SK-N-SH (cell line): ENCODE data around the gene SLC47A1. TPM values are rescaled to one million over a fixed set of nuclear protein-coding genes. Genes with fewer than 3 reads are reported as not detected.

Source experiments
- CTCF ChIA-PET: fragments of 300-600, 350-600 bp; formaldehyde crosslinking; extraction: SDS; loops from one replicate; lab custom pipeline; 2021; lab: Yijun Ruan, JAX
- POLR2A ChIA-PET: fragments of 350-600 bp; sonication (Branson Sonifier 250); formaldehyde crosslinking; extraction: SDS; loops from one replicate; lab custom pipeline; 2020; ENCODE audit warnings: antibody characterized with exemption, inconsistent platforms; lab: Yijun Ruan, JAX
- DNase-seq: peaks from one replicate; pipeline ENCODE4 v3.0.0; 2012
- H2AFZ ChIP-seq: fragments of 200-600 bp; sonication (generic); 2 replicates; pipeline ENCODE4 v1.8.1; 2016; ENCODE audit warnings: antibody characterized with exemption, mild to moderate bottlenecking, low read depth
- H3F3A ChIP-seq: fragments of 200-600 bp; sonication (generic); replicated peaks from 2 replicates; pipeline ENCODE3; 2016; ENCODE audit warnings: antibody characterized with exemption, mild to moderate bottlenecking; ENCODE audit not compliant: insufficient read depth
- H3K27ac ChIP-seq, 2 experiments: fragments of 200-500 bp in 1 of 2; fragments of 200-600 bp in 1 of 2; sonication (Bioruptor generic) in 1 of 2; sonication (generic), shearing (Covaris generic) in 1 of 2; 2 replicates each; pipeline versions ENCODE4 v1.5.1 to v1.6.1; 2014 to 2016; ENCODE audit warnings: low read depth in 2 of 2, inconsistent platforms in 1 of 2, low read length in 1 of 2, mild to moderate bottlenecking in 1 of 2, mixed read lengths in 1 of 2
- H3K27me3 ChIP-seq: fragments of 200-600 bp; sonication (generic), shearing (Covaris generic); 2 replicates; pipeline ENCODE4 v1.6.1; 2016; ENCODE audit warnings: mixed run types; ENCODE audit not compliant: insufficient read depth
- H3K36me3 ChIP-seq, 2 experiments: fragments of 200-500 bp in 1 of 2; fragments of 200-600 bp in 1 of 2; sonication (Bioruptor generic) in 1 of 2; sonication (generic) in 1 of 2; replicated peaks in 1 of 2; 2 replicates each; pipeline versions ENCODE3 to v1.5.1; 2014 to 2016; ENCODE audit warnings: low read length in 1 of 2, mild to moderate bottlenecking in 1 of 2; ENCODE audit not compliant: insufficient read depth in 2 of 2, control insufficient read depth in 1 of 2
- H3K4me1 ChIP-seq, 2 experiments: fragments of 200-500 bp in 1 of 2; fragments of 200-600 bp in 1 of 2; sonication (Bioruptor generic) in 1 of 2; sonication (generic), shearing (Covaris generic) in 1 of 2; 2 replicates each; pipeline versions ENCODE4 v1.5.1 to v1.6.1; 2014 to 2016; ENCODE audit warnings: low read depth in 1 of 2, low read length in 1 of 2, mixed run types in 1 of 2; ENCODE audit not compliant: insufficient read depth in 2 of 2, control insufficient read depth in 1 of 2
- H3K4me2 ChIP-seq: fragments of 200-600 bp; sonication (generic), shearing (Covaris generic); 2 replicates; pipeline ENCODE4 v1.6.1; 2017; ENCODE audit warnings: mixed run types
- H3K4me3 ChIP-seq, 2 experiments: fragments of 200-500 bp in 1 of 2; fragments of 200-600 bp in 1 of 2; sonication (Bioruptor generic) in 1 of 2; sonication (generic), shearing (Covaris generic) in 1 of 2; 2 replicates each; pipeline versions ENCODE4 v1.5.1 to v1.8.1; 2014 to 2016; ENCODE audit warnings: low read depth in 2 of 2, inconsistent platforms in 1 of 2, low read length in 1 of 2, mild to moderate bottlenecking in 1 of 2, mixed read lengths in 1 of 2, moderate library complexity in 1 of 2
- H3K79me2 ChIP-seq: fragments of 200-600 bp; sonication (generic); 2 replicates; pipeline ENCODE4 v1.8.1; 2017; ENCODE audit warnings: mild to moderate bottlenecking; ENCODE audit not compliant: insufficient read depth
- H3K9ac ChIP-seq: fragments of 200-600 bp; sonication (generic); 2 replicates; pipeline ENCODE4 v1.6.1; 2017; ENCODE audit warnings: mixed run types
- H3K9me2 ChIP-seq: fragments of 200-600 bp; sonication (generic); 2 replicates; pipeline ENCODE4 v1.6.1; 2017; ENCODE audit warnings: mixed run types
- H3K9me3 ChIP-seq: fragments of 200-600 bp; sonication (generic); 2 replicates; pipeline ENCODE4 v1.6.1; 2017; ENCODE audit warnings: mixed run types, mild to moderate bottlenecking, moderate library complexity
- H4K20me1 ChIP-seq: fragments of 200-600 bp; sonication (generic); 2 replicates; pipeline ENCODE4 v1.6.1; 2017; ENCODE audit warnings: mild to moderate bottlenecking, mixed run types; ENCODE audit not compliant: insufficient read depth
- CHD2 ChIP-seq: fragments of 150-350 bp; IDR thresholded peaks from 2 replicates; pipeline ENCODE4 v1.6.1; 2018; ENCODE audit warnings: low read length; ENCODE audit not compliant: partially characterized antibody
- EP300 ChIP-seq, 2 experiments: IDR thresholded peaks; 2 replicates each; pipeline versions ENCODE4 v1.4.0 to v1.6.1; 2012; ENCODE audit warnings: borderline replicate concordance in 1 of 2, low read depth in 1 of 2, low read length in 1 of 2
- FOSL2 ChIP-seq: IDR thresholded peaks from 2 replicates; pipeline ENCODE4 v1.4.0; 2012; ENCODE audit warnings: low read depth, mild to moderate bottlenecking, moderate library complexity, borderline replicate concordance
- MAX ChIP-seq: IDR thresholded peaks from 2 replicates; pipeline ENCODE4 v1.4.0; 2012; ENCODE audit warnings: low read depth
- RAD21 ChIP-seq: IDR thresholded peaks from 2 replicates; pipeline ENCODE4 v1.6.1; 2012; ENCODE audit warnings: mild to moderate bottlenecking, low read length
- RCOR1 ChIP-seq: fragments of 150-350 bp; IDR thresholded peaks from 2 replicates; pipeline ENCODE4 v1.6.1; 2017; ENCODE audit warnings: antibody characterized with exemption, low read length
- RXRA ChIP-seq: IDR thresholded peaks from 2 replicates; pipeline ENCODE4 v1.4.0; 2012; ENCODE audit warnings: low read depth, mild to moderate bottlenecking, borderline replicate concordance
- SIN3A ChIP-seq: IDR thresholded peaks from 2 replicates; pipeline ENCODE4 v1.6.1; 2012; ENCODE audit warnings: low read depth, mild to moderate bottlenecking, low read length, moderate library complexity, borderline replicate concordance
- SMC3 ChIP-seq: IDR thresholded peaks from 2 replicates; pipeline ENCODE4 v1.6.1; 2012; ENCODE audit warnings: low read depth, low read length, improper control_type of control experiment
- TCF12 ChIP-seq: IDR thresholded peaks from 2 replicates; pipeline ENCODE4 v1.4.0; 2012
- WGBS: methylation state at CpG from one replicate; pipeline ENCODE4 v1.1.6; 2017; ENCODE audit warnings: low lambda C conversion rate; 5-methylcytosine and 5-hydroxymethylcytosine counted together
- polyA plus RNA-seq, 3 experiments: library from polyadenylated mRNA; depleted of rRNA; stranded (reverse); fragments of >200 nt; gene quantifications; 2 replicates each; pipeline ENCODE4 v1.2.3, GENCODE V29; 2012
- TF ChIP-seq, protein P1 (sequence below): fragments of 200-600 bp; sonication (generic); IDR thresholded peaks from 2 replicates; pipeline ENCODE4 v1.6.1; 2017; ENCODE audit warnings: antibody characterized with exemption, mild to moderate bottlenecking, moderate library complexity
- TF ChIP-seq, protein P2 (sequence below): IDR thresholded peaks from 2 replicates; pipeline ENCODE4; 2012
- TF ChIP-seq, protein P3 (sequence below): IDR thresholded peaks from 2 replicates; pipeline ENCODE4 v1.6.1; 2012; ENCODE audit warnings: mild to moderate bottlenecking, low read depth, low read length, moderate library complexity
- TF ChIP-seq, protein P4 (sequence below): IDR thresholded peaks from 2 replicates; pipeline ENCODE4 v1.4.0; 2012; ENCODE audit warnings: low read depth, borderline replicate concordance

The SLC47A1 gene
- polyA plus RNA-seq, 1 of the 3 experiments (the other 2 are of a cell fraction), result 3.5 TPM

GRCh38 chr17:19613979-19614378 lies 80.3 kb downstream of the SLC47A1 start:
- no peaks in the 10 kb centered on the region for H3K27me3 ChIP-seq
- no peak for TF ChIP-seq RAD21
- no peak for TF ChIP-seq CHD2
- peaks cover 3% of the 10 kb centered on the region for H3F3A ChIP-seq
- CTCF ChIA-PET, result interaction anchor here (0.6 to 0.8 kb wide), 3 partner anchors 8 to 251 kb away, joined by 3 to 4 read pairs (median 3); no protein-coding TSS in a partner anchor
- WGBS, result 89% methylated on average over 10 of the region's 10 CpGs
- no peaks in the 10 kb centered on the region for H3K9me2 ChIP-seq
- no peaks in the 10 kb centered on the region for H3K36me3 ChIP-seq
- H3K79me2 ChIP-seq, result no peaks in the 10 kb centered on the region
- H2AFZ ChIP-seq, result no peak overlapping the region
- no peak for DNase-seq
- no peak overlapping the region for H3K4me2 ChIP-seq
- H3K9ac ChIP-seq, result no peak overlapping the region
- H4K20me1 ChIP-seq, result no peaks in the 10 kb centered on the region
- no peak overlapping the region for H3K4me3 ChIP-seq
- H3K9me3 ChIP-seq, result peaks cover 6% of the 10 kb centered on the region; the same call in 1 of the 2 replicates
- no peaks in the 10 kb centered on the region for H3K4me1 ChIP-seq
- POLR2A ChIA-PET, result no interaction called here
- H3K27ac ChIP-seq, result no peak overlapping the region

- no peak for DNase-seq
- H3K4me1 ChIP-seq, result no peaks in the 10 kb centered on the region
- no peaks in the 10 kb centered on the region for H3K9me2 ChIP-seq
- H3F3A ChIP-seq, result peaks cover 3% of the 10 kb centered on the region
- no peak overlapping the region for H3K4me2 ChIP-seq
- no peaks in the 10 kb centered on the region for H3K36me3 ChIP-seq
- no peaks in the 10 kb centered on the region for H3K27me3 ChIP-seq
- no peak overlapping the region for H3K27ac ChIP-seq
- CTCF ChIA-PET, result interaction anchor here (0.8 to 1.1 kb wide), 4 partner anchors 17 to 256 kb away, joined by 3 to 4 read pairs (median 3); no protein-coding TSS in a partner anchor
- H3K79me2 ChIP-seq, result no peaks in the 10 kb centered on the region
- 91% methylated on average over 4 of the region's 4 CpGs for WGBS
- POLR2A ChIA-PET, result no interaction called here
- no peak overlapping the region for H3K9ac ChIP-seq
- H3K4me3 ChIP-seq, result no peak overlapping the region
- H4K20me1 ChIP-seq, result no peaks in the 10 kb centered on the region
- peaks cover 6% of the 10 kb centered on the region; the same call in 1 of the 2 replicates for H3K9me3 ChIP-seq
- H2AFZ ChIP-seq, result no peak overlapping the region
- no peak for TF ChIP-seq EP300 (IDR thresholded peaks at IDR 0.05; ENCODE audit: borderline replicate concordance in 1 of 2, low read depth in 1 of 2, low read length in 1 of 2)
- TF ChIP-seq, protein P1, sequence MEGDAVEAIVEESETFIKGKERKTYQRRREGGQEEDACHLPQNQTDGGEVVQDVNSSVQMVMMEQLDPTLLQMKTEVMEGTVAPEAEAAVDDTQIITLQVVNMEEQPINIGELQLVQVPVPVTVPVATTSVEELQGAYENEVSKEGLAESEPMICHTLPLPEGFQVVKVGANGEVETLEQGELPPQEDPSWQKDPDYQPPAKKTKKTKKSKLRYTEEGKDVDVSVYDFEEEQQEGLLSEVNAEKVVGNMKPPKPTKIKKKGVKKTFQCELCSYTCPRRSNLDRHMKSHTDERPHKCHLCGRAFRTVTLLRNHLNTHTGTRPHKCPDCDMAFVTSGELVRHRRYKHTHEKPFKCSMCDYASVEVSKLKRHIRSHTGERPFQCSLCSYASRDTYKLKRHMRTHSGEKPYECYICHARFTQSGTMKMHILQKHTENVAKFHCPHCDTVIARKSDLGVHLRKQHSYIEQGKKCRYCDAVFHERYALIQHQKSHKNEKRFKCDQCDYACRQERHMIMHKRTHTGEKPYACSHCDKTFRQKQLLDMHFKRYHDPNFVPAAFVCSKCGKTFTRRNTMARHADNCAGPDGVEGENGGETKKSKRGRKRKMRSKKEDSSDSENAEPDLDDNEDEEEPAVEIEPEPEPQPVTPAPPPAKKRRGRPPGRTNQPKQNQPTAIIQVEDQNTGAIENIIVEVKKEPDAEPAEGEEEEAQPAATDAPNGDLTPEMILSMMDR, result peak; percentile 20
Observed at GRCh38 chr17:19614900-19615299, 81.2 kb downstream of the SLC47A1 start.

DNA sequence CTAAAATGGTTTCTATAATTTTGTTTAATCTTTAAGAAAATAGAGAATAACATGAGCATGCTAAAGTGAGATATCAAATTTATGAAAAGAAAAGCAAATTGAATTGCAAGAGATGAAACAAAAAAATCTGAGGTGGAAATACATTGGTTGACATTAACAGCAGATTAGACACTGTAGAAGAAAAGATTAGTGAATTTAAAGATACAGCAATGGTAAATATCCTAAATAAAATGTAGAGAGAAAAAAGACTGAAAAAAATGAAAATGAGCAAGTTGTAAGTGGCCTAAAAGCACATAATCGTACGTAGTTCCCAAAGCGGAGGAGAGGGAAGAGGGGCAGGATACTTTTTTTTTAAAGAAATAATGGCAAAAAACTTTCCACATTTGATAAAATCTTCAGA lies 84.4 kb downstream of the SLC47A1 start:
- H3K36me3 ChIP-seq, result no peaks in the 10 kb centered on the region
- no peak overlapping the region for H3K4me3 ChIP-seq
- no peak overlapping the region for H3K27ac ChIP-seq
- ChIA-PET CTCF (interaction anchor here (0.6 kb wide), 1 partner anchor 23 kb away, joined by 3 read pairs; no protein-coding TSS in a partner anchor), POLR2A (no interaction called here)
- no peaks in the 10 kb centered on the region for H4K20me1 ChIP-seq
- H3F3A ChIP-seq, result no peaks in the 10 kb centered on the region
- H3K4me2 ChIP-seq, result no peak overlapping the region
- no peaks in the 10 kb centered on the region for H3K79me2 ChIP-seq
- no peaks in the 10 kb centered on the region for H3K9me2 ChIP-seq
- no peaks in the 10 kb centered on the region for H3K4me1 ChIP-seq
- H3K9me3 ChIP-seq, result peaks cover 10% of the 10 kb centered on the region
- no peak for DNase-seq
- 64% methylated on average over 3 of the region's 3 CpGs for WGBS
- no peaks in the 10 kb centered on the region for H3K27me3 ChIP-seq
- no peak overlapping the region for H2AFZ ChIP-seq
- H3K9ac ChIP-seq, result no peak overlapping the region
- TF ChIP-seq, protein P2, sequence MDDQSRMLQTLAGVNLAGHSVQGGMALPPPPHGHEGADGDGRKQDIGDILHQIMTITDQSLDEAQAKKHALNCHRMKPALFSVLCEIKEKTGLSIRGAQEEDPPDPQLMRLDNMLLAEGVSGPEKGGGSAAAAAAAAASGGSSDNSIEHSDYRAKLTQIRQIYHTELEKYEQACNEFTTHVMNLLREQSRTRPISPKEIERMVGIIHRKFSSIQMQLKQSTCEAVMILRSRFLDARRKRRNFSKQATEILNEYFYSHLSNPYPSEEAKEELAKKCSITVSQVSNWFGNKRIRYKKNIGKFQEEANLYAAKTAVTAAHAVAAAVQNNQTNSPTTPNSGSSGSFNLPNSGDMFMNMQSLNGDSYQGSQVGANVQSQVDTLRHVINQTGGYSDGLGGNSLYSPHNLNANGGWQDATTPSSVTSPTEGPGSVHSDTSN, result no peak
- TF ChIP-seq SMC3 (no peak), FOSL2 (no peak), RXRA (no peak), SIN3A (no peak), CHD2 (no peak), RCOR1 (no peak), MAX (no peak), TCF12 (no peak)
- TF ChIP-seq, protein P3, sequence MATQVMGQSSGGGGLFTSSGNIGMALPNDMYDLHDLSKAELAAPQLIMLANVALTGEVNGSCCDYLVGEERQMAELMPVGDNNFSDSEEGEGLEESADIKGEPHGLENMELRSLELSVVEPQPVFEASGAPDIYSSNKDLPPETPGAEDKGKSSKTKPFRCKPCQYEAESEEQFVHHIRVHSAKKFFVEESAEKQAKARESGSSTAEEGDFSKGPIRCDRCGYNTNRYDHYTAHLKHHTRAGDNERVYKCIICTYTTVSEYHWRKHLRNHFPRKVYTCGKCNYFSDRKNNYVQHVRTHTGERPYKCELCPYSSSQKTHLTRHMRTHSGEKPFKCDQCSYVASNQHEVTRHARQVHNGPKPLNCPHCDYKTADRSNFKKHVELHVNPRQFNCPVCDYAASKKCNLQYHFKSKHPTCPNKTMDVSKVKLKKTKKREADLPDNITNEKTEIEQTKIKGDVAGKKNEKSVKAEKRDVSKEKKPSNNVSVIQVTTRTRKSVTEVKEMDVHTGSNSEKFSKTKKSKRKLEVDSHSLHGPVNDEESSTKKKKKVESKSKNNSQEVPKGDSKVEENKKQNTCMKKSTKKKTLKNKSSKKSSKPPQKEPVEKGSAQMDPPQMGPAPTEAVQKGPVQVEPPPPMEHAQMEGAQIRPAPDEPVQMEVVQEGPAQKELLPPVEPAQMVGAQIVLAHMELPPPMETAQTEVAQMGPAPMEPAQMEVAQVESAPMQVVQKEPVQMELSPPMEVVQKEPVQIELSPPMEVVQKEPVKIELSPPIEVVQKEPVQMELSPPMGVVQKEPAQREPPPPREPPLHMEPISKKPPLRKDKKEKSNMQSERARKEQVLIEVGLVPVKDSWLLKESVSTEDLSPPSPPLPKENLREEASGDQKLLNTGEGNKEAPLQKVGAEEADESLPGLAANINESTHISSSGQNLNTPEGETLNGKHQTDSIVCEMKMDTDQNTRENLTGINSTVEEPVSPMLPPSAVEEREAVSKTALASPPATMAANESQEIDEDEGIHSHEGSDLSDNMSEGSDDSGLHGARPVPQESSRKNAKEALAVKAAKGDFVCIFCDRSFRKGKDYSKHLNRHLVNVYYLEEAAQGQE, result no peak
- TF ChIP-seq, protein P4, sequence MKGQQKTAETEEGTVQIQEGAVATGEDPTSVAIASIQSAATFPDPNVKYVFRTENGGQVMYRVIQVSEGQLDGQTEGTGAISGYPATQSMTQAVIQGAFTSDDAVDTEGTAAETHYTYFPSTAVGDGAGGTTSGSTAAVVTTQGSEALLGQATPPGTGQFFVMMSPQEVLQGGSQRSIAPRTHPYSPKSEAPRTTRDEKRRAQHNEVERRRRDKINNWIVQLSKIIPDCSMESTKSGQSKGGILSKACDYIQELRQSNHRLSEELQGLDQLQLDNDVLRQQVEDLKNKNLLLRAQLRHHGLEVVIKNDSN, result no peak
